ENCODE data around the gene SAFB2.

The SAFB2 gene

GRCh38 chr19:5540208-5540607 lies 82.4 kb downstream of the SAFB2 start:
- peaks cover under 1% of the 10 kb centered on the region for H3K36me3 Mint-ChIP-seq (ENCODE audit: low read depth)
- H3K27me3 Mint-ChIP-seq (ENCODE audit: low read depth): peaks cover 5% of the 10 kb centered on the region
- H3K4me3 Mint-ChIP-seq: no peak overlapping the region
- H3K9me3 Mint-ChIP-seq: peaks cover 5% of the 10 kb centered on the region
- peaks cover 1% of the 10 kb centered on the region for H3K4me1 Mint-ChIP-seq (ENCODE audit: low read depth)
- H3K27ac Mint-ChIP-seq: no peak overlapping the region

- Mint-ChIP-seq H3K36me3 (ENCODE audit: low read depth) (peaks cover 4% of the 10 kb centered on the region), H3K9me3 (peaks cover 16% of the 10 kb centered on the region), H3K27ac (no peak overlapping the region), H3K4me1 (ENCODE audit: low read depth) (peaks cover 1% of the 10 kb centered on the region), H3K4me3 (no peak overlapping the region), H3K27me3 (ENCODE audit: low read depth) (peaks cover 8% of the 10 kb centered on the region)
These were observed 84.7 kb downstream of the SAFB2 start for GRCh38 chr19:5537870-5538269.
